GM21515 (cell line): ENCODE measurements around the gene PET100.

ENCODE experiments used
- ATAC-seq: cut with Tn5 transposase; IDR thresholded peaks from one replicate; pipeline ENCODE4 v1.9.1; 2021; ENCODE audit not compliant: unreplicated experiment

Gene PET100

GRCh38 chr19:7612282-7613274 is 17.0 kb upstream of the PET100 start:
- no peak for ATAC-seq

GRCh38 chr19:7614859-7615741 is 14.5 kb upstream of the PET100 start:
- no peak for ATAC-seq

- no peak for ATAC-seq
Measured at GRCh38 chr19:7617172-7617571, 12.4 kb upstream of the PET100 start.

GRCh38 chr19:7617735-7618134 is 11.9 kb upstream of the PET100 start:
- ATAC-seq: no peak

- no peak for ATAC-seq
Measured at GRCh38 chr19:7618348-7618747, 11.2 kb upstream of the PET100 start.

GRCh38 chr19:7618771-7619510 is 10.7 kb upstream of the PET100 start:
- ATAC-seq: no peak

GRCh38 chr19:7619671-7620441 is 9.7 kb upstream of the PET100 start:
- no peak for ATAC-seq

GRCh38 chr19:7620442-7621412 is 8.9 kb upstream of the PET100 start:
- ATAC-seq: no peak

GRCh38 chr19:7622933-7623685 is 6.5 kb upstream of the PET100 start:
- ATAC-seq: no peak

- no peak for ATAC-seq
Measured at GRCh38 chr19:7623725-7624603, 5.6 kb upstream of the PET100 start.

- ATAC-seq: no peak
Measured at GRCh38 chr19:7624810-7625209, 4.8 kb upstream of the PET100 start.

- no peak for ATAC-seq
Measured at GRCh38 chr19:7625763-7626372, 3.7 kb upstream of the PET100 start.

- no peak for ATAC-seq
Measured at GRCh38 chr19:7627166-7627565, 2.4 kb upstream of the PET100 start.

GRCh38 chr19:7628589-7629311 is 843 bp upstream of the PET100 start:
- no peak for ATAC-seq

- ATAC-seq: no peak
Measured at GRCh38 chr19:7631577-7631976, 2.0 kb downstream of the PET100 start.
